CD4-positive, alpha-beta T cell treated with Interleukin-6 for 4 hours (primary cell): Measurements from ENCODE around the gene RHOBTB3.
"Not testable (repeated sequence)": the region's sequence is repeated elsewhere in the genome, so short reads cannot be mapped to it uniquely, and the experiment has no call there.

ENCODE experiments used
- DNase-seq: peaks from one replicate; pipeline ENCODE4 v3.0.0-alpha.2; 2020; ENCODE audit warnings: mixed read lengths

RHOBTB3 gene

GRCh38 chr5:95822043-95822541 is 91.0 kb downstream of the RHOBTB3 start:
- peak; percentile 48 for DNase-seq

GRCh38 chr5:95822542-95823181 is 91.5 kb downstream of the RHOBTB3 start, which contains the start of gene GLRX:
TSS of gene GLRX (minus strand) at chr5:95822726. CDS start at chr5:95822662, 64 bp downstream.
- DNase-seq: peak; percentile 74

- DNase-seq: no peak
Measured at GRCh38 chr5:95823218-95823737, 92.1 kb downstream of the RHOBTB3 start.

- peak; percentile 83 for DNase-seq
Measured at GRCh38 chr5:95823738-95824609, 92.8 kb downstream of the RHOBTB3 start.

- no peak for DNase-seq
Measured at GRCh38 chr5:95824747-95825146, 93.6 kb downstream of the RHOBTB3 start.

- no peak for DNase-seq
Measured at GRCh38 chr5:95825495-95825894, 94.4 kb downstream of the RHOBTB3 start.

GRCh38 chr5:95826949-95827891 is 96.1 kb downstream of the RHOBTB3 start:
- no peak for DNase-seq

- no peak for DNase-seq
Measured at GRCh38 chr5:95827892-95828246, 96.7 kb downstream of the RHOBTB3 start.

- DNase-seq: no peak
Measured at GRCh38 chr5:95830226-95830625, 99.1 kb downstream of the RHOBTB3 start.

- no peak for DNase-seq
Measured at GRCh38 chr5:95832664-95833063, 101.5 kb downstream of the RHOBTB3 start.

GRCh38 chr5:95835682-95836385 is 104.7 kb downstream of the RHOBTB3 start:
- peak; percentile 76 for DNase-seq

GRCh38 chr5:95836544-95836943 is 105.4 kb downstream of the RHOBTB3 start:
- no peak for DNase-seq

- not testable (repeated sequence) for DNase-seq
Measured at GRCh38 chr5:95836971-95837370, 105.8 kb downstream of the RHOBTB3 start.

GRCh38 chr5:95837492-95837891 is 106.4 kb downstream of the RHOBTB3 start:
- DNase-seq: no peak

GRCh38 chr5:95838001-95838520 is 106.9 kb downstream of the RHOBTB3 start:
- no peak for DNase-seq

- no peak for DNase-seq
Measured at GRCh38 chr5:95838556-95838955, 107.4 kb downstream of the RHOBTB3 start.

GRCh38 chr5:95839658-95840057 is 108.5 kb downstream of the RHOBTB3 start:
- DNase-seq: no peak

- DNase-seq: no peak
Measured at GRCh38 chr5:95840956-95841705, 110.0 kb downstream of the RHOBTB3 start.

- no peak for DNase-seq
Measured at GRCh38 chr5:95841914-95842812, 111.0 kb downstream of the RHOBTB3 start.
